Spleen (tissue), 11 donors: ENCODE measurements around the gene SIDT1. TPM values are rescaled to one million over a fixed set of nuclear protein-coding genes. Genes with fewer than 3 reads are reported as not detected.

Experiments used
- DNase-seq: peaks from one replicate; pipeline ENCODE4 v3.0.0-alpha.2; 2020
- H3K27ac ChIP-seq, 8 donors: fragments of 200-600 bp; sonication (generic) in 7 of 8; 1 replicate in 4 of 8; 2 replicates in 4 of 8; pipeline versions ENCODE4 v1.5.0 to v1.8.0; 2016 to 2021; ENCODE audit warnings: inconsistent platforms in 4 of 8, mild to moderate bottlenecking in 4 of 8, moderate library complexity in 1 of 8
- H3K27me3 ChIP-seq, 7 donors: fragments of 200-600 bp; sonication (generic) in 6 of 7; replicated peaks in 1 of 7; 1 replicate in 4 of 7; 2 replicates in 3 of 7; pipeline versions ENCODE4 v1.5.0 to v1.8.0; 2016 to 2021; ENCODE audit warnings: inconsistent platforms in 3 of 7, mild to moderate bottlenecking in 1 of 7
- H3K36me3 ChIP-seq, 6 donors: fragments of 200-600 bp; sonication (generic) in 5 of 6; 1 replicate in 4 of 6; 2 replicates in 2 of 6; pipeline versions ENCODE4 v1.5.0 to v1.8.0; 2016 to 2021; ENCODE audit warnings: inconsistent platforms in 2 of 6
- H3K4me1 ChIP-seq, 6 donors: fragments of 200-600 bp; sonication (generic) in 5 of 6; 1 replicate in 3 of 6; 2 replicates in 3 of 6; pipeline versions ENCODE4 v1.5.0 to v1.8.0; 2016 to 2021; ENCODE audit warnings: inconsistent platforms in 3 of 6
- H3K4me3 ChIP-seq, 8 donors: fragments of 200-600 bp; sonication (generic) in 7 of 8; 1 replicate in 4 of 8; 2 replicates in 4 of 8; pipeline versions ENCODE4 v1.5.0 to v1.8.0; 2016 to 2021; ENCODE audit warnings: inconsistent platforms in 4 of 8, mild to moderate bottlenecking in 4 of 8, moderate library complexity in 2 of 8
- H3K9me3 ChIP-seq, 8 donors: fragments of 200-600 bp; sonication (generic) in 7 of 8; 1 replicate in 4 of 8; 2 replicates in 4 of 8; pipeline versions ENCODE4 v1.5.0 to v1.8.0; 2016 to 2021; ENCODE audit warnings: inconsistent platforms in 4 of 8
- POLR2A ChIP-seq, 3 donors: fragments of 450-650 bp; IDR thresholded peaks; one replicate each; pipeline ENCODE4 v1.5.1; 2017; ENCODE audit warnings: antibody characterized with exemption in 3 of 3, mild to moderate bottlenecking in 1 of 3
- POLR2AphosphoS5 ChIP-seq, 3 donors: sonication (generic); formaldehyde crosslinking; IDR thresholded peaks; one replicate each; pipeline ENCODE4 v1.5.1; 2017; ENCODE audit warnings: antibody characterized with exemption in 3 of 3
- WGBS, 5 donors: extraction: QIAGEN DNeasy Blood & Tissue Kit in 3 of 5; methylation state at CpG; one replicate each; pipeline versions ENCODE4 v1.1.5 to v1.1.7; 2013 to 2018; 5-methylcytosine and 5-hydroxymethylcytosine counted together
- intact Hi-C: fragments of 100-400 bp; cut with DNase I; formaldehyde crosslinking; loops from one replicate; pipeline ENCODE4 v1.15.0; 2023; ENCODE audit warnings: low total_unique reads
- polyA plus RNA-seq, 3 donors: library from polyadenylated mRNA; stranded (reverse); fragments of 200-250 nt; gene quantifications; one replicate each; pipeline ENCODE4 v1.2.1, GENCODE V29; 2013
- total RNA-seq, 7 donors: library from RNA; depleted of rRNA in 3 of 7; stranded (reverse); fragments of >200 nt in 3 of 7; fragmentation: NEBNext Ultra II Directional in 4 of 7; extraction: Animal tissue kit (Norgen Biotek cat#: 25700) in 4 of 7; gene quantifications; one replicate each; pipeline versions ENCODE4 v1.1.0 to v1.2.1, GENCODE V29; 2016 to 2021
- TF ChIP-seq, protein P1 (sequence below), 11 experiments: fragments of 200-600 bp in 7 of 11; fragments of 450-650 bp in 4 of 11; sonication (generic) in 4 of 11; IDR thresholded peaks in 8 of 11; conservative IDR thresholded peaks in 3 of 11; 1 replicate in 7 of 11; 2 replicates in 4 of 11; pipeline versions ENCODE4 v1.4.0 to v1.8.0; 2016 to 2021; ENCODE audit warnings: antibody characterized with exemption in 11 of 11, inconsistent platforms in 4 of 11, mild to moderate bottlenecking in 1 of 11
- donor health status: healthy with polysubstance abuse.
- donor health status: DM: no; HTN: no; CAD: no; lungs with moderate emphysema.
- donor health status: DM: no; HTN: no; CAD: no.
- donor health status: Bipolar disorder and iron deficiency.
- donor health status: healthy.
- donor health status: DM: no; HTN: no; CAD: no.
- donor health status: DM: yes; HTN: yes; CAD: no.

The SIDT1 gene
- total and polyA plus RNA-seq, 10 donors, result 12.4 to 81.5 (median 40.3) TPM

DNA sequence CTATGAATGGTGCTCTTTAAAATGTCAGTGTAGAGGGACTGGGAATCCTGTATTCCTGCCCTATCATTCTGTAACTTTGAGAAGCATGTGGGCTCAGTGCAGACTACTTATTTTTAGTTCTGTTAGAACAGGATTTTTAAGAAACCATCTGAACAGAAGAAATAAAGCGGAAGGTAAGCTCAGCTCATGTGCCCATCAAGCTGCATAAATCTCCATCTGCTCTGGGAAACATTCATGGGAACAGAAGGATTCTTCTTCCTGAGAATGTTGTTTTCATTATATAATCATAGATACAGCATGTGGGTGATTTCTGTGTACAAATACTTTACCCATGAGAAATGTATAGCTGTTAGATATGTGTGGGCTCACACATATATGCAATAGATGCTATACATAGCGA, 69.9 kb downstream of the SIDT1 start:
- TF ChIP-seq, protein P1, sequence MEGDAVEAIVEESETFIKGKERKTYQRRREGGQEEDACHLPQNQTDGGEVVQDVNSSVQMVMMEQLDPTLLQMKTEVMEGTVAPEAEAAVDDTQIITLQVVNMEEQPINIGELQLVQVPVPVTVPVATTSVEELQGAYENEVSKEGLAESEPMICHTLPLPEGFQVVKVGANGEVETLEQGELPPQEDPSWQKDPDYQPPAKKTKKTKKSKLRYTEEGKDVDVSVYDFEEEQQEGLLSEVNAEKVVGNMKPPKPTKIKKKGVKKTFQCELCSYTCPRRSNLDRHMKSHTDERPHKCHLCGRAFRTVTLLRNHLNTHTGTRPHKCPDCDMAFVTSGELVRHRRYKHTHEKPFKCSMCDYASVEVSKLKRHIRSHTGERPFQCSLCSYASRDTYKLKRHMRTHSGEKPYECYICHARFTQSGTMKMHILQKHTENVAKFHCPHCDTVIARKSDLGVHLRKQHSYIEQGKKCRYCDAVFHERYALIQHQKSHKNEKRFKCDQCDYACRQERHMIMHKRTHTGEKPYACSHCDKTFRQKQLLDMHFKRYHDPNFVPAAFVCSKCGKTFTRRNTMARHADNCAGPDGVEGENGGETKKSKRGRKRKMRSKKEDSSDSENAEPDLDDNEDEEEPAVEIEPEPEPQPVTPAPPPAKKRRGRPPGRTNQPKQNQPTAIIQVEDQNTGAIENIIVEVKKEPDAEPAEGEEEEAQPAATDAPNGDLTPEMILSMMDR (IDR thresholded peaks at IDR 0.05 in 8 of 11, conservative IDR thresholded peaks at IDR 0.05 in 3 of 11), result no peak
- no peak for TF ChIP-seq POLR2AphosphoS5 (IDR thresholded peaks at IDR 0.05)
- no peak for TF ChIP-seq POLR2A (IDR thresholded peaks at IDR 0.05)
- DNase-seq, result no peak
- WGBS, 5 donors, result 87 to 97% (median 96%) methylated on average over 2 of the region's 2 CpGs

DNA sequence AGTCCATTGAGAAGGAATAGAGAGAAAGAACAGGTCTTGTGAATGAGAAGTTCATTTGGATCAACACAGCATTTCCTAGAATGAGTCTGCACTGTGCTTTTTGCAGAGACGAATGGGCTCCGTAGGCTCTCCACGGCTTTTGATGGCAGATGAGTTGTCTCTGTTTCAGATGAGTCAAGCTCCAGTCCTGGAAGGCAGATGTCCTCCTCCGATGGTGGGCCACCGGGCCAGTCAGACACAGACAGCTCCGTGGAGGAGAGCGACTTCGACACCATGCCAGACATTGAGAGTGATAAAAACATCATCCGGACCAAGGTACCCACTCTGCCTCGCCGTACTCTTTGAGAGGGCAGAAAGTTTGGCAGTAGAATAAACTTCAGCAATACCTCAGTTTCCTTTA, 70.5 kb downstream of the SIDT1 start:
- TF ChIP-seq, protein P1 (IDR thresholded peaks at IDR 0.05 in 8 of 11, conservative IDR thresholded peaks at IDR 0.05 in 3 of 11), result no peak
- TF ChIP-seq POLR2A (IDR thresholded peaks at IDR 0.05) (no peak), POLR2AphosphoS5 (IDR thresholded peaks at IDR 0.05) (no peak)
- Histone ChIP-seq H3K27me3 (no peaks in the 10 kb centered on the region), H3K27ac (no peak overlapping the region), H3K4me1 (peaks cover 15 to 26% (median 18%) of the 10 kb centered on the region in 6 donors), H3K36me3 (peaks cover 0 to 73% (median 15%) of the 10 kb centered on the region in 6 donors), H3K4me3 (no peak overlapping the region), H3K9me3 (no peaks in the 10 kb centered on the region)
- DNase-seq, result no peak
- intact Hi-C loops, result no loop called here
- WGBS, 5 donors, result 94 to 98% (median 96%) methylated on average over 11 of the region's 11 CpGs

More for the DNA sequence above, 69.9 kb downstream of the SIDT1 start:
- Histone ChIP-seq H3K4me3 (no peak overlapping the region), H3K4me1 (peaks cover 12 to 20% (median 15%) of the 10 kb centered on the region in 6 donors), H3K36me3 (peaks cover 0 to 71% (median 15%) of the 10 kb centered on the region in 6 donors), H3K27ac (no peak overlapping the region), H3K27me3 (no peaks in the 10 kb centered on the region), H3K9me3 (no peaks in the 10 kb centered on the region)
- intact Hi-C loops, result no loop called here

DNA sequence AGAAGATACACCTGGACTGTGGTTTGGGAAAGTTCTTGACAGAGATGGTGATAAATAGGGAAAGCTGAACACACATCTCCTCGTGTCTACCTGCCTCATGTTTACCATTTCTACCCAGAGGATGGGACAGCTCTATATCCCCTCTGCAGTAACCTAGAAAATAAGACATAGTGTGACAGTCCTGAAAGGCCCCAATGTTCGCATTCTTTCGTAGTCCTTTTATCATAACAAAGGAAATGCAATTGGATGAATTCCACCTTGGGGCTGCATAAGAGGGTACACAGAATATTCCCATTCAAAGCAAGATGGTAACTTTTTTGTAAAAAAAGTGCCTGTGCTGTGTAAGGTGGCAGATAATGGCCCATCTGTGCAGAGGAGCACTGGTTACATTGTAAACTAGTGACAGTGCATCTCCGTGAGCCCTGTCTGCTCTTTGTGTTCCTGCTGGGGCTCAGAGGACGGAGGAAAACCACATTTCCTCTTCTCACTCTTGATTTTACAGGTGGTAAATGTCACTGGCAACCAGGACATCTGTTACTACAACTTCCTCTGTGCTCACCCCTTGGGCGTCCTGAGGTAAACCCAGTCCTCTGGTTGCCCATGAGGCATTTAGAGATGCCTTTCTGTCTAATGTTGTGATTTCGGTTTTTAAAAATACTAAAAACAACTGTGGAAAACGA, 74.3 kb downstream of the SIDT1 start:
- peaks cover 15 to 30% (median 18%) of the 10 kb centered on the region in 6 donors for H3K4me1 ChIP-seq
- no peaks in the 10 kb centered on the region for H3K27me3 ChIP-seq
- peak overlapping the region in 1 of 8 donors; percentile 1 for H3K4me3 ChIP-seq
- intact Hi-C loops, result no loop called here
- no peaks in the 10 kb centered on the region for H3K9me3 ChIP-seq
- peak in 1 of 3 donors; percentile 84 for TF ChIP-seq POLR2AphosphoS5 (IDR thresholded peaks at IDR 0.05)
- TF ChIP-seq, protein P1 (IDR thresholded peaks at IDR 0.05 in 8 of 11, conservative IDR thresholded peaks at IDR 0.05 in 3 of 11), result no peak
- DNase-seq, result peak; percentile 76
- peaks cover 0 to 89% (median 29%) of the 10 kb centered on the region in 6 donors for H3K36me3 ChIP-seq
- peak overlapping the region in 5 of 8 donors; percentile 7 to 61 (median 49) for H3K27ac ChIP-seq
- WGBS, 5 donors, result 17 to 23% (median 20%) methylated on average over 8 of the region's 8 CpGs

DNA sequence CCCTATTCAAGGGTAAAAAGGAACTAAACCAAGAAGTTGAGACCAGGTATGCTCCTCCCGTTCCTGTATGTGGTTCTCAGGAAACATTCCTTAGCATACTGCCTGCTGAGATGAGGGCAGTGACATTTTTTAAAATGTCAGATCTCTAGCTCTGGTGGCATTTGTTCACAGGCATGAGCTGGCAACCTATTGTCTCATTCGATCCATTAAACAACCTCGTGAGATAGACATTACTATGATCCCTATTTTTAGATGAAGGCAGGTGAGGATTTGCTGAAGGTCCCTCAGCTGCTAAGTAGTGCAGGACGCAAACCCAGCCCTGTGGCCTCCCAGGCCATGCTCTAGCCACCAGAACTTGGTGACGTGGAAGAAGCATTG, 74.9 kb downstream of the SIDT1 start:
- Histone ChIP-seq H3K4me1 (peaks cover 15 to 30% (median 18%) of the 10 kb centered on the region in 6 donors), H3K4me3 (peak overlapping the region in 1 of 8 donors; percentile 1)
- intact Hi-C loops, result no loop called here

More for the DNA sequence above, 74.9 kb downstream of the SIDT1 start:
- Histone ChIP-seq H3K27ac (peak overlapping the region in 4 of 8 donors; percentile 7 to 61 (median 51)), H3K36me3 (peaks cover 0 to 89% (median 33%) of the 10 kb centered on the region in 6 donors), H3K27me3 (no peaks in the 10 kb centered on the region), H3K9me3 (no peaks in the 10 kb centered on the region)
- WGBS, 5 donors, result 48 to 60% (median 55%) methylated on average over 5 of the region's 5 CpGs
- no peak for DNase-seq
- TF ChIP-seq, protein P1 (IDR thresholded peaks at IDR 0.05 in 8 of 11, conservative IDR thresholded peaks at IDR 0.05 in 3 of 11), result no peak
- TF ChIP-seq POLR2AphosphoS5 (IDR thresholded peaks at IDR 0.05), result no peak
- no peak for TF ChIP-seq POLR2A (IDR thresholded peaks at IDR 0.05)
